ENCODE measurements around the gene UTP4. TPM values are rescaled to one million over a fixed set of nuclear protein-coding genes. Genes with fewer than 3 reads are reported as not detected.

Gene UTP4
- total RNA-seq, 8 experiments from 2014 or later: 13.3 to 71.5 (median 24.4) TPM

DNA sequence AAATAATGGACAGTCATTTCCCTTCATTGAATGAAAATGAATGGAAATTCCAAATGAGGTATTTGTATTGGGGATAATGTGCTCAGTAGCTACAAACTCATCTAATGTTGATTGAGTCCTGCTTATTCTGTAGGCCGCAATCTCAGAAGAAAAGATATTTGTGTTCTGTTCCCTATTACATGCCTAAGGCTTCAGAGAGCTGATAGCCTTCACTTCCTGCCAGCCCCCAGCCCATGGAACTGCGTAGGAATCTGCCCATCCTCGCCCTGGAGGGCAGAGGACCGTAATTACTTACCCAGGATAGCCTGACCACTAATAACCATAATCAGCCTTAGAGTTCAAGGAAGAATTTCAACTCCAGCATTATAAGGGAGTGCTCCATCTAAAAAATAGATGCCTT, 36.6 kb downstream of the UTP4 start:
- peaks cover 11 to 13% of the 10 kb centered on the region in 2 donors for H3K4me1 ChIP-seq (replicated peaks in 1 of 2)
- H3K4me3 ChIP-seq: no peak overlapping the region
- WGBS, 10 experiments: 68 to 100% (median 96%) methylated on average over 2 to 4 of the region's 4 CpGs; no CpG with 5 or more reads in 3 of the 10 experiments
- no peak for ATAC-seq (replicated peaks in 6 of 8)
- H3K27ac ChIP-seq: no peak overlapping the region
- in situ Hi-C loops (cut with MboI; ENCODE audit: low pct_unique_long_range_greater_than_20kb in 2 of 9, low sequenced_read_pairs in 9 of 9, unreplicated experiment in 9 of 9): loop anchor here in 4 of 9 experiments (25.0 kb wide), 1 partner anchor 118 kb away; no protein-coding TSS in a partner anchor

GRCh38 chr16:69169607-69170352, 37.3 kb downstream of the UTP4 start:
- ATAC-seq (replicated peaks in 6 of 8): no peak
- Histone ChIP-seq H3K4me1 (replicated peaks in 1 of 2) (peaks cover 11 to 13% of the 10 kb centered on the region in 2 donors), H3K27ac (no peak overlapping the region), H3K4me3 (no peak overlapping the region)
- WGBS, 10 experiments: 80 to 100% (median 90%) methylated on average over 3 to 5 of the region's 6 CpGs; no CpG with 5 or more reads in 2 of the 10 experiments
- in situ Hi-C loops (cut with MboI; ENCODE audit: low pct_unique_long_range_greater_than_20kb in 2 of 9, low sequenced_read_pairs in 9 of 9, unreplicated experiment in 9 of 9): loop anchor here in 4 of 9 experiments (25.0 kb wide), 1 partner anchor 118 kb away; no protein-coding TSS in a partner anchor

DNA sequence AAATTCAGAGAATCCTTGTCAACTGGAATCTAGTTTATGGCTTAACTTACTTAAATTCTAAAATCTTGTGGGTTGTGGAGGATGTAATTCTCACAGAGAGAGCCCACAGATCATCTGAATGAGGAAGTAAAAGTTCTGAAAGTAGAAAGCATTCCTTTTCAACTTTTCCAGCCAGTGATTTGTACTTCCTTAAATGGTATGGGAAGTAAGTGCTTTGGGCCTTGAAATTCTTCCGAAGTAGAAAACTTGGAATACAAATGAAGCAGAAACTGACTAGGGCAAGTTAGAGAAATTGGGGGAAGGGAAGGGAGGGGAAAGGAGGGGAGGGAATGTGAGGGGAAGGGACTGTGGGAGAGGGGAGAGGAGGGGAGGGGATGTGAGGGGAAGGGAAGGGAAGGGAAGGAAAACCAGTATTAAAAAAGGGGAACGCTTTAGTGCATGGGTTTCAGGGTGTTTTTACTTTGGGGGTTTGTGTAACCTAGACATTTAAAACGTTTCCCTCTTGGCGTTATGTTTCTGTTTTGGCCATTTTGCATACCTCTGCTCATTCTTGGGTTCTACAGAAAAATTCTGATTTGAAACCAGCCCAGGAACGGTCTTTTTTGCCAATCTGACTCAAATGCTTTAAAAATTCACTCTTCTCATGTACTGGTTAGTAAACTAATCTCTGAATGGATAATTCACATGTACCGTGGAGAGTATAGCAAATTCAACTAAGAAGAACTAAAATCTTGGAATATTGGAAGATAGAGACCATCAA, 39.1 kb downstream of the UTP4 start:
- ATAC-seq (replicated peaks in 6 of 8): no peak
- in situ Hi-C loops (cut with MboI; ENCODE audit: low pct_unique_long_range_greater_than_20kb in 2 of 9, low sequenced_read_pairs in 9 of 9, unreplicated experiment in 9 of 9): loop anchor here in 4 of 9 experiments (25.0 kb wide), 1 partner anchor 116 kb away; no protein-coding TSS in a partner anchor
- Histone ChIP-seq H3K4me1 (replicated peaks in 1 of 2) (peaks cover 0 to under 1% of the 10 kb centered on the region in 2 donors), H3K4me3 (no peak overlapping the region), H3K27ac (no peak overlapping the region)
- 17 to 83% (median 57%) methylated on average over 1 to 5 of the region's 6 CpGs; no CpG with 5 or more reads in 2 of the 10 experiments for WGBS, 10 experiments

DNA sequence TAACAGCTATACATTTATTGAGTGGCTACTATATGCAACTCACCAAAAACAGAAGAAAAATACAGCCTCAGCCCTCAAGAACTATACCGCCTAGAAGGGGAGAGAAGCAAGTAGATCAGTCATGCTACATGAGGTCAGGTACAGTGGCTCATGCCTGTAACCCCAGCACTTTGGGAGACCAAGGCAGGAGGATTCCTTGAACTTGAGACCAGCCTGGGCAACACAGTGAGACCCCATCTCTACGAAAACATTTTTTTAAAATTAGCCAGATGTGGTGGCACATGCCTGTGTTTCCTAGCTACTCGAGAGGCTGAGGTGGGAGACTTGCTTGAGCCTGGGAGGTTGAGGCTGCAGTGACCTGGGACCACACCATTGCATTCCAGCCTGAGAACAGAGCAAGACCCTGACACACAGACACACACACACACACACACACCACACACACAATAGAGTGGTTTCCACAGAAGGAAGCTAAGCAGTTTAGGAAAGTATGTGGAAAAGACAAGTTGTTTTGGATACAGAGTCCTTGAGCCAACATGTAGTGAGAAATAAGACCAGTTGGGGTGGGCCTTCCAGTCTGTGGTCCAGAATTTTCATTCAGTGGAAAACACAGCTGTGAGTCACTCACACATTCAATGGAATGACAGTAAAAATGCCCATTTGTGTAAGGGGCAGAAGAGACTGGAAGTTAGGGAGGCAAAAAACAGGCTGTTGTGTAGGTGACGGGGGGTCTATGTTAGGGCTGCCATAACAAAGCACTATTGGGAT, 43.8 kb downstream of the UTP4 start:
- H3K27ac ChIP-seq: no peak overlapping the region
- in situ Hi-C loops (cut with MboI; ENCODE audit: low pct_unique_long_range_greater_than_20kb in 2 of 9, low sequenced_read_pairs in 9 of 9, unreplicated experiment in 9 of 9): loop anchor here in 1 of 9 experiments (25.0 kb wide), 1 partner anchor 111 kb away; no protein-coding TSS in a partner anchor
- no peak overlapping the region for H3K4me3 ChIP-seq
- ATAC-seq (replicated peaks in 6 of 8): peak in 1 of 8 experiments; percentile 8
- peaks cover 0 to 24% of the 10 kb centered on the region in 2 donors for H3K4me1 ChIP-seq (replicated peaks in 1 of 2)
- 69 to 100% (median 93%) methylated on average over 1 to 3 of the region's 4 CpGs; no CpG with 5 or more reads in 3 of the 10 experiments for WGBS, 10 experiments

DNA sequence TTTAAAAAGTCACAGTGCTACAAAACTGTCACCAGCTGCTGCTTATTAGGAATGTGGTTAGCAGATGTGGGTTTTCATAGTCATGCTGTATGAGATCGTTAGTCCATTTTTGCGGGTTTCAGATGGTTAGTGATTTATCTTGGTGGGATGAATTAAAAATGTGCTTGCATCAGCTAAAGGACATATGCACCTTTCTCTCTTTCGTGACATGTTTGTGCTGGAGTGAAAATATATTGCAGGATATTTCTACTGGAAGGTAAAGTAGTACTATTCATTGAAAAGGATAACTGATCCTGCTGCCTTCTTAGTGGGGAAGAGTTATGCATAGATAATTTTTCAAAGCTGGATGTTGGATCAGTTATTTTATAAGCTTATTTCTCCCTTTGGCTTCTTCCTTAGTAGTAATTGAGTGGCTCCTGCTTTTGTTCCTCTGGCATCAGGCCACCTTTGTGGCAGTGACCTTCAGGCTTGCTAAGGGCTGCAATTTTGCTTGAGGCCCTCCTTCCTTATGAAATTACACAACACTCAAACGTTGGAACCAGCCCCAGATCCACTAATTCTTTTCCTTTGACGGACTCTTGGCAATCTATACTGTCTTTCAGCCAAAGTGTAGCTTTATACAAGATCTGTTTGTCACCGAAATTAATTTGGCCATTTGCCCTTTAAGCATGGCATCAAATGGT, 47.0 kb downstream of the UTP4 start:
- Histone ChIP-seq H3K4me1 (replicated peaks in 1 of 2) (peaks cover 0 to 34% of the 10 kb centered on the region in 2 donors), H3K4me3 (no peak overlapping the region), H3K27ac (peak overlapping the region; percentile 63 to 75)
- peak in 5 of 8 experiments; percentile 29 to 68 (median 57) for ATAC-seq (replicated peaks in 6 of 8)
- WGBS, 10 experiments: 0 to 92% (median 47%) methylated on average over 1 to 6 of the region's 6 CpGs; no CpG with 5 or more reads in 1 of the 10 experiments
- in situ Hi-C loops (cut with MboI; ENCODE audit: low pct_unique_long_range_greater_than_20kb in 2 of 9, low sequenced_read_pairs in 9 of 9, unreplicated experiment in 9 of 9): loop anchor here in 1 of 9 experiments (25.0 kb wide), 1 partner anchor 108 kb away; no protein-coding TSS in a partner anchor

DNA sequence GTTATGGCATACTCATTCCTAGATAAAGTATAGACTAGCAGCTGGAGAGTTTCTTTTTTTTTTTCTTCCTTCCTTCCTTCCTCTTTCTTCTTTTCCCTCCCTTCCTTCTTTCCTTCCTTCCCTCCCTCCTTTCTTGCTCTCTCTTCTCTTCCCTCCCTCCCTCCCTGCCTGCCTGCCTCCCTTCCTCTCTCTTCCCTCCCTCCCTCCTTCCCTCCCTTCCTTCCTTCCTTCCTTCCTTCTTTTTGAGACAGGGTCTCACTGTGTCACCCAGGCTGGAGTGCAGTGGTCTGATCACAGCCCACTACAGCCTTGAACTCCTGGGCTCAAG, 47.5 kb downstream of the UTP4 start:
- no peak for ATAC-seq (replicated peaks in 6 of 8)
- in situ Hi-C loops (cut with MboI; ENCODE audit: low pct_unique_long_range_greater_than_20kb in 2 of 9, low sequenced_read_pairs in 9 of 9, unreplicated experiment in 9 of 9): loop anchor here in 1 of 9 experiments (25.0 kb wide), 1 partner anchor 107 kb away; no protein-coding TSS in a partner anchor
- Histone ChIP-seq H3K27ac (peak overlapping the region; percentile 63 to 75), H3K4me1 (replicated peaks in 1 of 2) (peaks cover 0 to 34% of the 10 kb centered on the region in 2 donors), H3K4me3 (no peak overlapping the region)

- ATAC-seq (replicated peaks in 6 of 8): no peak
- in situ Hi-C loops (cut with MboI; ENCODE audit: low pct_unique_long_range_greater_than_20kb in 2 of 9, low sequenced_read_pairs in 9 of 9, unreplicated experiment in 9 of 9): loop anchor here in 1 of 9 experiments (25.0 kb wide), 1 partner anchor 104 kb away; no protein-coding TSS in a partner anchor
- H3K4me1 ChIP-seq (replicated peaks in 1 of 2): peaks cover 4 to 37% of the 10 kb centered on the region in 2 donors
- H3K27ac ChIP-seq: no peak overlapping the region
- 47 to 100% (median 63%) methylated on average over 1 to 9 of the region's 10 CpGs; no CpG with 5 or more reads in 1 of the 10 experiments for WGBS, 10 experiments
- H3K4me3 ChIP-seq: no peak overlapping the region
Observed at GRCh38 chr16:69182730-69183416, 50.4 kb downstream of the UTP4 start.

GRCh38 chr16:69186642-69187445, 54.4 kb downstream of the UTP4 start, which contains the start of gene SNTB2:
TSS of gene SNTB2 (plus strand) at chr16:69187164. CDS start at chr16:69187167, 3 bp downstream.
- Histone ChIP-seq H3K4me1 (replicated peaks in 1 of 2) (peaks cover 7 to 27% of the 10 kb centered on the region in 2 donors), H3K4me3 (peak within 1 kb of the TSS; percentile 60 to 96 (median 75)), H3K27ac (peak within 1 kb of the TSS; percentile 79)
- in situ Hi-C loops (cut with MboI; ENCODE audit: low pct_unique_long_range_greater_than_20kb in 2 of 9, low sequenced_read_pairs in 9 of 9, unreplicated experiment in 9 of 9): loop anchor here in 1 of 9 experiments (25.0 kb wide), 1 partner anchor 100 kb away; no protein-coding TSS in a partner anchor
- peak; percentile 76 to 94 (median 92) for ATAC-seq (replicated peaks in 6 of 8)
- WGBS, 10 experiments: 0 to 40% (median 17%) methylated on average over 1 to 7 of the region's 69 CpGs; no CpG with 5 or more reads in 3 of the 10 experiments

DNA sequence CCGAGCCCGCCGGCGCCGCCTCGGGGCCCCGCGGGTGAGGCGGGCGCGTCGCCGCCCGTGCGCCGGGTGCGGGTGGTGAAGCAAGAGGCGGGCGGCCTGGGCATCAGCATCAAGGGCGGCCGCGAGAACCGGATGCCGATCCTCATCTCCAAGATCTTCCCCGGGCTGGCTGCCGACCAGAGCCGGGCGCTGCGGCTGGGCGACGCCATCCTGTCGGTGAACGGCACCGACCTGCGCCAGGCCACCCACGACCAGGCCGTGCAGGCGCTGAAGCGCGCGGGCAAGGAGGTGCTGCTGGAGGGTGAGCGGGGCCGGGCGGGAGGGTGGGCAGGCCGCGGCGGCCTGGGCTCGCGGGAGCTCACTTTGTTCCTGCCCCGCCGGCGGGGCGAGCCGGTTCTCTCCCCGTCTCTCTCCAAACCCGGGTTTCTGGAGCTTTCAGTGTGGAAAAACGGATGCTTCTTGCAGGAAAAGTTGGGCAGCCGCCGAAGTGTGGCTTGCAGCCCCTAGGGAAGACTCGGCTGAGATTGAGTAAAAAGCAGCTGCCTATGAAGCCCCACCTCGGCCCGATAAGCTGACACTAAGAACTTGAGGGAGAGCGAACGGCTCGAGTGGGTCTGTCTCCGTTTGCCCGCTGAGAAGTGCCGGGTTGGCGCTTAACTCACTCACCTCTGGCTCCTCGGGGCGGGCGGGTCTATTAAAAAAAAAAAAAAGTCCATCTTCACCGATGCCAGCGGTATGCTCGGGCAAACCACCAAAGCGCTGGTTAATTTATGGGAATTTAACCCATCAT, 55.2 kb downstream of the UTP4 start:
- in situ Hi-C loops (cut with MboI; ENCODE audit: low pct_unique_long_range_greater_than_20kb in 2 of 9, low sequenced_read_pairs in 9 of 9, unreplicated experiment in 9 of 9): loop anchor here in 1 of 9 experiments (25.0 kb wide), 1 partner anchor 100 kb away; no protein-coding TSS in a partner anchor
- 0 to 2% (median 0%) methylated on average over 1 to 12 of the region's 76 CpGs; no CpG with 5 or more reads in 3 of the 10 experiments for whole genome bisulfite sequencing, 10 experiments
- ATAC-seq (replicated peaks in 6 of 8): peak; percentile 21 to 63 (median 54)
- Histone ChIP-seq H3K4me3 (peak overlapping the region; percentile 60 to 96 (median 75)), H3K4me1 (replicated peaks in 1 of 2) (peaks cover 7 to 22% of the 10 kb centered on the region in 2 donors), H3K27ac (peak overlapping the region; percentile 79)

DNA sequence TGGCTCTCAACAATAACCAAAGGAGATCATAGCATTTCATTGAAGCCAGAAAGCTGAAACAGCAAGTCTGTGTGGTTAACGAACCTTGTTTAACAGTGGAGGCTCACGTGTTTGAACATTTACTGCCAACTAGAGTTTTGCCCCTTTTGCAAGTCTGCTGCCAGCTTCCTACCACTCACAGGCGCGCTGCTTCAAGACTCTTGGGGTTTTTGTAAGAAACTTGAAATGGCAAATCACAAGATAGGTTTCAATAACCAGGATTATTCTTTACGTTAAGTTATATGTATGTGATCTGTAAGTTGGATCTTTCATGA, 55.7 kb downstream of the UTP4 start:
- no peak for ATAC-seq (replicated peaks in 6 of 8)
- Histone ChIP-seq H3K4me1 (replicated peaks in 1 of 2) (peaks cover 7 to 22% of the 10 kb centered on the region in 2 donors), H3K4me3 (peak overlapping the region; percentile 60 to 96 (median 75)), H3K27ac (no peak overlapping the region)
- in situ Hi-C loops (cut with MboI; ENCODE audit: low pct_unique_long_range_greater_than_20kb in 2 of 9, low sequenced_read_pairs in 9 of 9, unreplicated experiment in 9 of 9): loop anchor here in 1 of 9 experiments (25.0 kb wide), 1 partner anchor 99 kb away; no protein-coding TSS in a partner anchor
- 0 to 20% (median 0%) methylated on average over 1 to 5 of the region's 5 CpGs for WGBS, 10 experiments

All from motor neuron (in vitro differentiated cells).